LNCaP clone FGC (cell line): ENCODE measurements around the gene DCAF6.
A peak's percentile ranks its signal among the peaks of the same experiment; 100 is the strongest.

Experiments used
- DNase-seq: peaks from one replicate; pipeline ENCODE4 v3.0.0-alpha.2; 2011; ENCODE audit warnings: low read depth
- H3K4me3 ChIP-seq: 2 replicates; pipeline ENCODE4 v1.5.1; 2011; ENCODE audit warnings: mild to moderate bottlenecking, low read depth, low read length, control low read depth
- CTCF ChIP-seq: IDR thresholded peaks from 2 replicates; pipeline ENCODE4 v1.5.1; 2012; ENCODE audit warnings: mild to moderate bottlenecking; ENCODE audit not compliant: control insufficient read depth, insufficient read depth; ENCODE audit errors: extremely low read depth

The DCAF6 gene

GRCh38 chr1:168082008-168082876 is 145.8 kb downstream of the DCAF6 start:
- peak; percentile 43 for DNase-seq
- peak; percentile 98 for TF ChIP-seq CTCF
- H3K4me3 ChIP-seq, result no peak overlapping the region

- no peak overlapping the region for H3K4me3 ChIP-seq
- no peak for TF ChIP-seq CTCF
- no peak for DNase-seq
Measured at GRCh38 chr1:168083456-168084325, 147.2 kb downstream of the DCAF6 start.

GRCh38 chr1:168084396-168085231 is 148.1 kb downstream of the DCAF6 start:
- no peak for DNase-seq
- no peak overlapping the region for H3K4me3 ChIP-seq
- TF ChIP-seq CTCF, result peak; percentile 69

- no peak overlapping the region for H3K4me3 ChIP-seq
- TF ChIP-seq CTCF, result no peak
- no peak for DNase-seq
Measured at GRCh38 chr1:168085401-168085872, 149.0 kb downstream of the DCAF6 start.

- no peak for TF ChIP-seq CTCF
- DNase-seq, result no peak
- no peak overlapping the region for H3K4me3 ChIP-seq
Measured at GRCh38 chr1:168086438-168086837, 150.0 kb downstream of the DCAF6 start.

GRCh38 chr1:168087696-168088095 is 151.2 kb downstream of the DCAF6 start:
- H3K4me3 ChIP-seq, result no peak overlapping the region
- TF ChIP-seq CTCF, result no peak
- no peak for DNase-seq
